D341Med (cell line): ENCODE measurements around the gene ANKUB1.
"Not testable (repeated sequence)": the region's sequence is repeated elsewhere in the genome, so short reads cannot be mapped to it uniquely, and the experiment has no call there.

Experiments used
- DNase-seq: peaks from one replicate; pipeline ENCODE4 v3.0.0; 2012; ENCODE audit warnings: low spot score

The ANKUB1 gene

DNA sequence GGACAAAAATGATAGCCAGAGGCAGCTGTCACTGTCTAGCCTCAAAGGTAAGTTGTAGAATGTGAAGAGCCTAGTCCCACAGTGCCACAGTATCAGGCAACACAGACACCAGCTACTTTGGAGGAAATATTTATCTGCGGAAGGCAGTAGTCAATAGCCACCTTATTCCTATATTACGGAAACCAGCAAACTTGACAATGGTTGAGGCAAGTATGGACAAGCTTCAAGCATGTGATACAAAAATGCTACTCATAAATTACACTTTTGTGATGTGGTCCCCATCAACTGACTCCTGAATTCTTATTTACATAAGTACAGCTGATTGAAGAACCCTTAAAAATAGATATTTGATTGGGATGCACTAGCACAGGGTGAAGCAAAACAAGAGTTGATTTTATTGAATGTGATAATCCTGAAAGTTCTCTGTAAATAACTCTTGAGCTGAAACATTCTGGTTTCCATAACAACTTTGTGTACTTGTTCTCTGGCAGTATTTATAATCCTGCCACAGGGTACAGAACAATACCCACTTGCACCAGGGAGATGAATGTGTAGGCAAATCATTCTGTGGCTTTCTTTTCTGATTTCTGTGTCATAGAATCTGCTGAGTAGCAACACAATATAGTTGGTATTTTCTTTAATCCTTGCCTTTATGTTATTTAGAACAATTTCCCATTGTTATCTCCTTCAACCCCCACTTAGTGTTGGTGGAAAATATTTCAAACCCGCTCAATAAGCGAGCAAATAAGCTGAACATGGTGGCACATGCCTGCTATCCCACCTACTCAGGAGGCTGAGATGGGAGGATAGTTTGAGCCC, at the start of gene ANKUB1:
ANKUB1 (minus strand) TSS at position 103 of the 819 bp plus-strand sequence. CDS start 188 bp downstream, outside the sequence.
- no peak for DNase-seq

GRCh38 chr3:149839896-149840295, 47.5 kb upstream of the ANKUB1 start:
- DNase-seq: no peak

GRCh38 chr3:149839469-149839868, 47.1 kb upstream of the ANKUB1 start:
- not testable (repeated sequence) for DNase-seq

DNA sequence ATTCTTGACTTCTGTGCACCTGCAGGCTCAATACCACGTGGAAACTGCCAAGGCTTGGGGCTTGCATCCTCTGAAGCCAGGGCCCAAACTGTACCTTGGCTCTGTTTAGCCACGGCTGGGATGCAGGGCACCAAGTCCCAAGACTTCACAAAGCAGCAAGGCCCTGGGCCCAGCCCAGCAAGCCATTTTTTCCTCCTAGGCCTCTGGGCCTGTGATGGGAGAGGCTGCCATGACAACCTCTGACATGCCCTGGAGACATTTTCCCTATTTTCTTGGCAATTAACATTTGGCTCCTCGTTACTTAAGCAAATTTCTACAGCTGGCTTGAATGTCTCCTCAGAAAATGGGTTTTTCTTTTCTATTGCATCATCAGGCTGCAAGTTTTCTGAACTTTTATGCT, 46.1 kb upstream of the ANKUB1 start:
- DNase-seq: not testable (repeated sequence)

DNA sequence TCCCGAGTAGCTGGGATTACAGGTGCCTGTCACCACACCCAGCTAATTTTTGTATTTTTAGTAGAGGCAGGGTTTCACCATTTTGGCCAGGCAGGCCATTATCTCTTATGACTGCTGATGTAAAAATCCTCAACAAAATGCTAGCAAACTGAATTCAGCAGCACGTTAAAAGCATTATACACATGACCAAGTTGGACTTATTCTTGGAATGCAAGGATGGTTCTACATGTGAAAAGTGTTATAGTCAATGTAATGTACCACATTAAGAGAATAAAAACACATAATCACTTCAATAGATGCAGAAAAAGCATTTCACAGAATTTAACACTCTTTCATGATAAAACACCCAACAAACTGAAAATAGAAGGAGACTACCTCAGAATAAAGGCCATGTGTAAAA, 40.9 kb upstream of the ANKUB1 start:
- no peak for DNase-seq

DNA sequence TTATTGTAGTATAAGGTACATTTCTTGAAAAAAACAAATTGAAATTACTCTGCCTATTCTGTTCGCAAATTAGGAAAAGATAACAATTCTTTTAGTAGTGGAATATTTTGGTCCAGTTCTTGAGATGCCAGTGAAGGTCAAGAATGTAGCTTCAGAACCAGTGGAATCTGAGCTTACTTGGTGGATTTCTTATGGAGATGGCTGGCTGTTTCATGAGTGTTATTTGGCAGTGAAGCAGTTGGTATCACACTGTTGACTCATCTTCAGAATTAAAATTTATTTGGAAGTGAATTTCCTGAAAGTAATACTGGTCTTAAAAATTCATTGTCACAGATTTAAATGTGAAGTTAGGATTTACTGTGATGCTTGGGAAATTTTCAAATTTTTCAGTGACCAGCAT, 39.7 kb upstream of the ANKUB1 start:
- no peak for DNase-seq

DNA sequence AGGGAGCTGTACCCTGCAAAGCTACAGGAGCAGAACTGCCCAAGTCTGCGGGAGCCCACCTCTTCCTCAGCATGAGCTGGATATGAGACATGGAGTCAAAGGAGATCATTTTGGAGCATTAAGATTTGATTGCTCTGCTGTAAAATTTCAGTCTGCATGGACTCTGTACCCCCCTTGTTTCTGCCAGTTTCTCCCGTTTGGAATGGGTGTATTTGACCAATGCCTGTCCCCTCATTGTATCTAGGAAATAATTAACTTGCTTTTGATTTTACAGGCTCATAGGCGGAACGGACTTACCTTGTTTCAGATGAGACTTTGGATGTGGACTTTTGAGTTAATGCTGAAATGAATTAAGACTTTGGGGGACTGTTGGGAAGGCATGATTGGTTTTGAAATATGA, 39.0 kb upstream of the ANKUB1 start:
- DNase-seq: no peak

DNA sequence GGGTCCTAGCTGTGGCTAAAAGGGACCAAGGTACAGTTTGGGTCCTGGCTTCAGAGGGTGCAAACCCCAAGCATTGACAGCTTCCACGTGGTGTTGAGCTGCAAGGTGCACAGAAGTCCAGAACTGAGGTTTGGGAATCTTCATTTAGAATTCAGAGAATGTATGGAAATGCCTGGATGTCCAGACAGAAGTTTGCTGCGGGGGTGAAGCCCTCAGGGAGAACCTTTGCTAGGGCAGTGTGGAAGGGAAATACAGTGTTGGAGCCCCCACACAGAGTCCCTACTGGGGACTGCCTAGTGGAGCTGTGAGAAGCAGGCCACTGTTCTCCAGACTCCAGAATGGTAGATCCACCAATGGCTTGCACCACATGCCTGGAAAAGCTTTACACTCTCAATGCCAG, 38.5 kb upstream of the ANKUB1 start:
- DNase-seq: no peak

DNA sequence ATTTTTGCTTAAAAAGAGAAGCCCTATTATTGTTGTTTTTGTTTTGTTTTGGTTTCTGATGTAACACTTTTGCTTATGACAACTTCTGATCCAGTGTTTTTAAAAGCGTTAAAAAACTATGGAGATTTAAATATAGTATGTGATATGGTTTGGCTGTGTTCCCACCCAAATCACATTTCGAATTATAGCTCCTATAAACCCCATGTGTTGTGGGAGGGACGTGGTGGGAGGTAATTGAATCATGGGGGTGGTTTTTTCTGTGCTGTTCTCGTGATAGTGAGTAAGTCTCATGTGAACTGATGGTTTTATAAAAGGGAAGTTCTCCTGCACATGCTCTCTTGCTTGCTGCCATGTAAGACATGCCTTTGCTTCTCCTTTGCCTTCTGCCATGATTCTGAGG, 37.3 kb upstream of the ANKUB1 start:
- not testable (repeated sequence) for DNase-seq

DNA sequence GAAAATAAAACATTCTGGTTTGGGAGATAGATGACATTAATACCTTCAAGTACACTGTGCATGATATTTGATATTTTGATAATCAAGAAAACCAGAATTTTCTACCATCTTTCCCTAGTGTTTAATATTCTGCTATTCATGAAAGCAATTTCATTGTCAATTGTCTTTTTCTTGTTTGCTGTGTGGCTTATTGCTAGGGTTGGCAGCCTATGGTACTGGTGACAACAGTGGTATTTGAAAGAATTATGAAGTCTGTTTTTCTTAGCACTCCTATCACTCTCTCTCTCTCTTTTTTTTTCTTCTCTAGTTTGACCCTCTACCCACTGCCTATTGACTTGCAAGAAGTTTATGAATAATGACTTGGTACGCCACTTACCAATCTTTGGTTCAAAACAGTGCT, 36.0 kb upstream of the ANKUB1 start:
- no peak for DNase-seq

GRCh38 chr3:149826636-149827035, 34.3 kb upstream of the ANKUB1 start:
- DNase-seq: no peak

DNA sequence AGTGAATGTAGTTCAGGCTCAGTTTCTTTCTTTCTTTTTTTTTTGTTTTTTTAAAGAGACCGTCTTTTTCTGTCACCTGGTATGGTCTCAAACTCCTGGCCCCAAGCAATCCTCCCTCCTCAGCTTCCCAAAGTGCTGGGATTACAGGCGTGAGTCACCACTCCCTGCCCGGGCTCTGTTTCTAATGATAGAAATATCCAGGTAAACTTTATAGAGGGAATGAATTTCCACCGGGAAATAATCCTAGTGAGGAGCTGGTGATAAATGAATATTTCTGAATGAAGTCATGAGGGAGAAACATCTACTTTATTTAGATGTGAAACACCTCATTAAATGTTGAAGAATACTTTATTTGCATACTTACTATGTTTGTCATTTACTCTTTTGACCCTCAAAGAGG, 27.8 kb upstream of the ANKUB1 start:
- DNase-seq: no peak

- DNase-seq: no peak
These were observed 27.1 kb upstream of the ANKUB1 start for GRCh38 chr3:149819432-149819831.

DNA sequence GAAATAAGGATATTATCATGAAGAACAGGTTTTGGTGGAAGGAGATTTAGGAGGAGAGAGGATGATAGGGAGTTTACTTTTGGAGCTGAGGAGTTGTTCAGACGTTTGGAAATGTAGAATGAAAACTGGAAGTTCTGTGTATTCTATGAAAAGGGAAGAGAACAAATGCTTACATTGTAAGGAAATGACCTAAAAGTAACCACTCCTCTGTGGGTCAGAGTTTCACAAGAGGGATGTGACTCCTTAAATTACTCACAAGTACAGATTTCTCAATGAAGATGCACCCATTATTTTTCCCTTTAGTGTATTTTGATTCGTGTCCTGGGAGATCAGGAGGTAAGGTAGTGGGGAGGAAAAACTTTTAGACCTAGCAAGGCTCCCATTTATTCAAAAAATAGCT, 24.6 kb upstream of the ANKUB1 start:
- DNase-seq: no peak

DNA sequence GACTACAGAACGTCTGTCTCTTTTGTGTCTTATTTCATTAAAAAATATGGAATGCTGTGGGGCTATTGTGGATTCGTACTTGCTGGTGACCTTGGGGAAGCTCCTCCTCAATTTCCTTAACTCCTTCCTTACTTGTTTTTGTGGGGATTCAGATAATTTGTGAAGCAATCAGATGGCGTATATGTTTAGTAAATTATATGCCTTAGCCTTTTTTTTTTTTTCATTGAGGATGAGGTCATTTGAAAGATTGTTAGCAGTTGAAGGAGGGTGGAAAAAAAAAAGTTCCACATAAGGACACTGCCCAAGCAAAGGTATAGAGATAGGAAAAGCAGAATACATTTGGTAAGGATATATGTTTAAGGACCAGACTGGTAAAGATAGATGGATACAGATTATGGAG, 24.0 kb upstream of the ANKUB1 start:
- DNase-seq: no peak

- no peak for DNase-seq
These were observed 23.4 kb upstream of the ANKUB1 start for GRCh38 chr3:149815728-149816127.

GRCh38 chr3:149815321-149815720, 23.0 kb upstream of the ANKUB1 start:
- no peak for DNase-seq

DNA sequence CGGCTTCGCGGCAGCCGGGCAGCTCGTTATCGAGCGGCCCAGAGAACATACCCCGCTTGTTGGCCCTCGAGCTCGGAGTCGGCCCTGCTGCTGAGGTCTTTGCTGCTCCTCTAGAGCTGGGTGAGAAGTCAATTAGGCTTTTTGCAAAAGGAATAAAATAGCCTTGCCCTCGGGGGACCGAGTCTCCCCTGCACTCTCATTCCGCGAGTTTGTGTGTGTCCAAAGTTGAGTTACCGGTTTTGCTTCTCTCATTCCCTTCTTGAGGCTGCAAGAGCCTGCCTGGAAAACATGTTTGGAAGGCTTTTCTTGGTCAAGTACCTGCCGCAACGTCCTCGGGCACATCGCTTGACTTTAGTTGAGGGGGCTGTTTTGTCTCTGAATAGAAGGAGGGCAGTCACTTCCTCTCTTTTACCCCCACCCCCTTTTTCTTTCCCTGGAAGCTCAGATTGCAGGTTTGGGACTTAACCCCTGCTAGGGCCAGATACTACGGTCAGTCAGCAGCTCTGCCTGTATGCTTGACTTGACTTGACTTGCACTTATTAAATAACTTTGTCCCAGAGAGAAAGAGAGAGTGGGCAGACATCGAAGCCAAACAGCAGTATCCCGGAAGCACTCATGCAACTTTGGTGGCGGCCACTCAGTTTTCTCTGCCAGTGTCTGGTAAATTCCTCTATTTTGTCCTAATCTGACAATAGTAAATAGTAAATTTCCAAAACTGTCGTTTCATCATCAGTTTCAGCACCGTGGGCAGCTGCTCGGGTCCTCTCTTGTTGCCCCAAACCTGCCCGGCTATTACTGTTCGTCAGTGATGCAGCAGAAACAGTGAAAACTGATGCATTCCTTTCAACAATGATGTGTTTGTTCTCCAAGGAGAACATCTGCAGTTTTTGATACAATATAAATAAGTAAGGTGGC, 21.3 kb upstream of the ANKUB1 start:
- no peak for DNase-seq

- peak; percentile 91 for DNase-seq
These were observed 20.4 kb upstream of the ANKUB1 start, which contains the start of gene RNF13 for GRCh38 chr3:149812606-149813366. Gene RNF13, plus strand, starts transcription at chr3:149813215. Its CDS starts 32,812 bp downstream, at chr3:149846027.

DNA sequence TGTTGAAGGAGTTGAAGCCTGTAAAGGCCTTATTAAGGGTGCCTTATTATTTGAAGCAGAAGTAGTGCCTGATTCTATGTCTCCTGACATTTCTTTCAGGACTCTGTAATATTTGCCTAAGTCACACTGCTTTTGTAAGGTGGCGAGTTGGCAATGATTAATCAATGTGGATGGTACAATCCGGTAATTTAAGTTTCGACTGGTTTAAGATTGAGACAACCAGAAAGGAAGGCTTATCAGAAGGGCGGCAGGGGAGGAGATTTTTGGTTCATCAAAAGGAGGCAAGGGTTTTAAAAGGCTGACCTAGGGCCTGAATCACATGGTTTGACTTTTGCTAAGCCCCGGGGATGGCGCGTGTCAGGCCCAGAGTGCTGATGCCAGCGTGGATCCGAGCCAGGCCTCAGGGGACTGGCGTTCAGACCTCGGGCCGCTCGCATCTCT, 19.8 kb upstream of the ANKUB1 start:
- no peak for DNase-seq

GRCh38 chr3:149810846-149811245, 18.5 kb upstream of the ANKUB1 start:
- DNase-seq: no peak

DNA sequence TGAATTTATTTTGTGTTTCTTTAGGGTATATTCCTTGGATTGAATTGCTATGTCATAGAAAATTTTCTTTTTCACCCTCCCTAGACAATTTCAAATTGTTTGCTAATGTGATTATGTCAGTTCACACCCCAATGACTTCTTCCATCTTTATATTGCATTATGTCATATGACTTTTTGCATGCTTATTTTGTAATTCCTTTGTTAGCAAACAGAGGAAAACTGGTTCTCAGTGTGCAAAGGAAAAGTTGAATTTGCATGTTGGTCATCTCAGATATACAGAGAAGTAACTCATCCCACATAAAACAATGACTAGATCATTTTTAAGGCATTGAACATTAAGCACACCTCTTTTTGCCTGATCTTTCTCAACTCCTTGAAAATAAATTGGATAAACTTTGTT, 17.3 kb upstream of the ANKUB1 start:
- DNase-seq: no peak
